Endodermal cell (in vitro differentiated cells): ENCODE results near the gene CABLES2. TPM values are rescaled to one million over a fixed set of nuclear protein-coding genes. Genes with fewer than 3 reads are reported as not detected.
A peak's percentile ranks its signal among the peaks of the same experiment; 100 is the strongest.

Experiments used
- DNase-seq: peaks from one replicate; pipeline ENCODE4 v3.0.0-alpha.2; 2017
- H3K27ac ChIP-seq: 2 replicates; pipeline ENCODE4 v1.5.1; 2013; ENCODE audit warnings: mild to moderate bottlenecking, low read depth, low read length, moderate library complexity
- H3K27me3 ChIP-seq: 2 replicates; pipeline ENCODE4 v1.6.1; 2013; ENCODE audit warnings: mild to moderate bottlenecking, low read length, moderate library complexity; ENCODE audit not compliant: insufficient read depth, control insufficient read depth, poor library complexity, severe bottlenecking
- H3K36me3 ChIP-seq: 2 replicates; pipeline ENCODE4 v1.7.0; 2013; ENCODE audit warnings: mild to moderate bottlenecking, low read length, moderate library complexity; ENCODE audit not compliant: control insufficient read depth, insufficient read depth
- H3K4me1 ChIP-seq: one replicate; pipeline ENCODE4 v1.7.0; 2013; ENCODE audit warnings: low read length; ENCODE audit not compliant: control insufficient read depth, insufficient read depth
- H3K4me3 ChIP-seq: 2 replicates; pipeline ENCODE4 v1.5.1; 2013; ENCODE audit warnings: mild to moderate bottlenecking, low read length, moderate library complexity
- H3K9ac ChIP-seq: 2 replicates; pipeline ENCODE4 v1.6.1; 2013; ENCODE audit warnings: mild to moderate bottlenecking, low read length, moderate library complexity; ENCODE audit not compliant: poor library complexity, severe bottlenecking; ENCODE audit errors: extremely low read depth
- H3K9me3 ChIP-seq: 2 replicates; pipeline ENCODE4 v1.6.1; 2013; ENCODE audit warnings: mild to moderate bottlenecking, low read length, moderate library complexity; ENCODE audit not compliant: control insufficient read depth
- H3K27ac Mint-ChIP-seq: 2 replicates; pipeline ENCODE4 v1.8.0; 2020; ENCODE audit warnings: mixed read lengths
- H3K27me3 Mint-ChIP-seq: 2 replicates; pipeline ENCODE4 v1.8.0; 2021; ENCODE audit warnings: mild to moderate bottlenecking, mixed read lengths; ENCODE audit not compliant: insufficient read depth
- H3K36me3 Mint-ChIP-seq: 2 replicates; pipeline ENCODE4 v1.8.0; 2020; ENCODE audit warnings: low read depth, mixed read lengths
- H3K4me1 Mint-ChIP-seq: 2 replicates; pipeline ENCODE4 v1.8.0; 2020; ENCODE audit warnings: mixed read lengths
- H3K4me3 Mint-ChIP-seq: 2 replicates; pipeline ENCODE4 v1.8.0; 2020; ENCODE audit warnings: mild to moderate bottlenecking, moderate library complexity, mixed read lengths
- H3K9me3 Mint-ChIP-seq: 2 replicates; pipeline ENCODE4 v1.8.0; 2020; ENCODE audit warnings: mild to moderate bottlenecking, mixed read lengths
- CTCF ChIP-seq: fragments of 200-600 bp; sonication (generic); conservative IDR thresholded peaks from 2 replicates; pipeline ENCODE4 v1.5.0; 2021; ENCODE audit warnings: antibody characterized with exemption, mild to moderate bottlenecking
- WGBS, 2 experiments: methylation state at CpG; one replicate each; pipeline versions ENCODE4 v1.1.5 to v1.1.7; 2013; ENCODE audit warnings: missing lambda C conversion rate in 2 of 2, mixed read lengths in 1 of 2; ENCODE audit not compliant: insufficient coverage in 1 of 2, insufficient read length in 1 of 2; 5-methylcytosine and 5-hydroxymethylcytosine counted together
- total RNA-seq, 2 donors: library from RNA; stranded (reverse); fragmentation: NEBNext Ultra II Directional in 1 of 2; extraction: Animal tissue kit (Norgen Biotek cat#: 25700) in 1 of 2; gene quantifications; 2 replicates in 1 of 2; 3 replicates in 1 of 2; pipeline ENCODE4 v1.2.1, GENCODE V29; 2021

The CABLES2 gene
- total RNA-seq, 2 donors from 2014 or later: 10.4 to 15.6 TPM

GRCh38 chr20:62415354-62416111 is 8.4 kb upstream of the CABLES2 start:
- 86 to 88% methylated on average over 9 to 24 of the region's 24 CpGs for WGBS, 2 experiments
- no peaks in the 10 kb centered on the region for H3K36me3 Mint-ChIP-seq
- Histone ChIP-seq H3K36me3 (no peaks in the 10 kb centered on the region), H3K4me3 (no peak overlapping the region), H3K9ac (no peak overlapping the region), H3K27ac (no peak overlapping the region), H3K9me3 (no peaks in the 10 kb centered on the region), H3K4me1 (no peaks in the 10 kb centered on the region), H3K27me3 (no peaks in the 10 kb centered on the region)
- TF ChIP-seq CTCF: no peak
- no peak overlapping the region for H3K27ac Mint-ChIP-seq
- no peak for DNase-seq
- H3K27me3 Mint-ChIP-seq: no peaks in the 10 kb centered on the region
- H3K4me1 Mint-ChIP-seq: no peaks in the 10 kb centered on the region
- H3K4me3 Mint-ChIP-seq: no peak overlapping the region
- no peaks in the 10 kb centered on the region for H3K9me3 Mint-ChIP-seq

GRCh38 chr20:62413896-62414481 is 6.9 kb upstream of the CABLES2 start:
- no peaks in the 10 kb centered on the region for H3K36me3 ChIP-seq
- peak; percentile 64 for TF ChIP-seq CTCF
- Mint-ChIP-seq H3K36me3 (no peaks in the 10 kb centered on the region), H3K4me1 (no peaks in the 10 kb centered on the region), H3K27me3 (peaks cover 7% of the 10 kb centered on the region), H3K9me3 (no peaks in the 10 kb centered on the region), H3K4me3 (no peak overlapping the region), H3K27ac (no peak overlapping the region)
- H3K4me1 ChIP-seq: no peaks in the 10 kb centered on the region
- H3K27me3 ChIP-seq: peaks cover 6% of the 10 kb centered on the region
- H3K27ac ChIP-seq: no peak overlapping the region
- no peaks in the 10 kb centered on the region for H3K9me3 ChIP-seq
- no peak overlapping the region for H3K9ac ChIP-seq
- no peak overlapping the region for H3K4me3 ChIP-seq
- DNase-seq: peak; percentile 80
- WGBS, 2 experiments: 73 to 86% methylated on average over 14 to 22 of the region's 22 CpGs

GRCh38 chr20:62413025-62413570 is 6.0 kb upstream of the CABLES2 start:
- DNase-seq: no peak
- H3K9me3 Mint-ChIP-seq: no peaks in the 10 kb centered on the region
- no peak for TF ChIP-seq CTCF
- H3K4me3 Mint-ChIP-seq: no peak overlapping the region
- no peaks in the 10 kb centered on the region for H3K36me3 Mint-ChIP-seq
- H3K27me3 Mint-ChIP-seq: peaks cover 12% of the 10 kb centered on the region
- H3K27ac ChIP-seq: no peak overlapping the region
- peaks cover 6% of the 10 kb centered on the region for H3K27me3 ChIP-seq
- no peak overlapping the region for H3K9ac ChIP-seq
- no peaks in the 10 kb centered on the region for H3K4me1 ChIP-seq
- WGBS, 2 experiments: 91 to 100% methylated on average over 2 to 11 of the region's 11 CpGs
- H3K9me3 ChIP-seq: no peaks in the 10 kb centered on the region
- H3K4me3 ChIP-seq: no peak overlapping the region
- H3K27ac Mint-ChIP-seq: no peak overlapping the region
- no peaks in the 10 kb centered on the region for H3K36me3 ChIP-seq
- no peaks in the 10 kb centered on the region for H3K4me1 Mint-ChIP-seq
